HG03045 (cell line): ENCODE results near the gene MED1.
"Not testable (repeated sequence)": the region's sequence is repeated elsewhere in the genome, so short reads cannot be mapped to it uniquely, and the experiment has no call there.

Experiments
- ATAC-seq: cut with Tn5 transposase; IDR thresholded peaks from one replicate; pipeline ENCODE4 v1.9.1; 2021; ENCODE audit warnings: mild to moderate bottlenecking, moderate library complexity; ENCODE audit not compliant: unreplicated experiment

MED1 gene

GRCh38 chr17:39429600-39429999 lies 21.5 kb downstream of the MED1 start:
- ATAC-seq: no peak

GRCh38 chr17:39416141-39416540 lies 34.9 kb downstream of the MED1 start:
- no peak for ATAC-seq

- no peak for ATAC-seq
Measured at GRCh38 chr17:39410279-39410678, 40.8 kb downstream of the MED1 start.

- no peak for ATAC-seq
Measured at GRCh38 chr17:39408360-39408759, 42.7 kb downstream of the MED1 start.

GRCh38 chr17:39406951-39407350 lies 44.1 kb downstream of the MED1 start:
- no peak for ATAC-seq

- no peak for ATAC-seq
Measured at GRCh38 chr17:39405436-39405835, 45.6 kb downstream of the MED1 start.

- no peak for ATAC-seq
Measured at GRCh38 chr17:39404542-39405378, 46.3 kb downstream of the MED1 start.

GRCh38 chr17:39402890-39403605 lies 48.0 kb downstream of the MED1 start:
- ATAC-seq: no peak

- peak; percentile 65 for ATAC-seq
Measured at GRCh38 chr17:39402244-39402889, 48.7 kb downstream of the MED1 start.

- ATAC-seq: peak; percentile 65
Measured at GRCh38 chr17:39401412-39402243, 49.4 kb downstream of the MED1 start, which contains the start of gene FBXL20. Gene FBXL20 (minus strand): TSS chr17:39401626. CDS start chr17:39401402, 224 bp downstream.

- ATAC-seq: no peak
Measured at GRCh38 chr17:39400547-39401411, 50.3 kb downstream of the MED1 start.

- no peak for ATAC-seq
Measured at GRCh38 chr17:39399791-39400190, 51.3 kb downstream of the MED1 start.

GRCh38 chr17:39393736-39394135 lies 57.3 kb downstream of the MED1 start:
- ATAC-seq: no peak

GRCh38 chr17:39391448-39391847 lies 59.6 kb downstream of the MED1 start:
- ATAC-seq: no peak

- ATAC-seq: no peak
Measured at GRCh38 chr17:39385040-39385439, 66.0 kb downstream of the MED1 start.

- ATAC-seq: no peak
Measured at GRCh38 chr17:39380144-39380543, 70.9 kb downstream of the MED1 start.

GRCh38 chr17:39376434-39376833 lies 74.6 kb downstream of the MED1 start:
- no peak for ATAC-seq

GRCh38 chr17:39367805-39368204 lies 83.3 kb downstream of the MED1 start:
- ATAC-seq: not testable (repeated sequence)

GRCh38 chr17:39365872-39366271 lies 85.2 kb downstream of the MED1 start:
- ATAC-seq: no peak

GRCh38 chr17:39365242-39365641 lies 85.8 kb downstream of the MED1 start:
- no peak for ATAC-seq
